Vagina (tissue), 2 donors: ENCODE results near the gene XPNPEP1. TPM values are rescaled to one million over a fixed set of nuclear protein-coding genes. Genes with fewer than 3 reads are reported as not detected.

ENCODE experiments used
- DNase-seq, 2 donors: peaks; one replicate each; pipeline ENCODE4 v3.0.0-alpha.2; 2017; ENCODE audit errors: extremely low spot score in 2 of 2
- H3K27ac ChIP-seq: fragments of 200-600 bp; sonication (generic); one replicate; pipeline ENCODE4 v1.5.1; 2019
- H3K27me3 ChIP-seq: fragments of 200-600 bp; sonication (generic); one replicate; pipeline ENCODE4 v1.5.1; 2019
- H3K36me3 ChIP-seq, 2 donors: fragments of 200-600 bp; sonication (generic); one replicate each; pipeline ENCODE4 v1.5.1; 2017 to 2019
- H3K4me1 ChIP-seq: fragments of 200-600 bp; sonication (generic); one replicate; pipeline ENCODE4 v1.5.1; 2019
- H3K4me3 ChIP-seq, 2 donors: fragments of 200-600 bp; sonication (generic); 1 replicate in 1 of 2; 2 replicates in 1 of 2; pipeline ENCODE4 v1.5.1; 2016 to 2019
- H3K9me3 ChIP-seq: fragments of 200-600 bp; sonication (generic); one replicate; pipeline ENCODE4 v1.5.1; 2019
- CTCF ChIP-seq, 3 experiments: fragments of 450-650 bp in 2 of 3; fragments of 200-600 bp in 1 of 3; sonication (generic) in 1 of 3; IDR thresholded peaks; one replicate each; pipeline ENCODE4 v1.5.1; 2017 to 2019; ENCODE audit warnings: antibody characterized with exemption in 3 of 3, mild to moderate bottlenecking in 2 of 3, moderate library complexity in 2 of 3
- POLR2A ChIP-seq, 2 donors: fragments of 450-650 bp; IDR thresholded peaks; one replicate each; pipeline ENCODE4 v1.6.1; 2017; ENCODE audit warnings: antibody characterized with exemption in 2 of 2, mild to moderate bottlenecking in 2 of 2, moderate library complexity in 2 of 2
- POLR2AphosphoS5 ChIP-seq, 2 donors: sonication (generic); formaldehyde crosslinking; IDR thresholded peaks; one replicate each; pipeline ENCODE4 v1.9.0; 2017; ENCODE audit warnings: antibody characterized with exemption in 2 of 2, mild to moderate bottlenecking in 2 of 2, low read depth in 1 of 2; ENCODE audit not compliant: insufficient read depth in 1 of 2
- intact Hi-C: fragments of 100-400 bp; cut with DNase I; formaldehyde crosslinking; loops from one replicate; pipeline ENCODE4 v1.15.1; 2023
- total RNA-seq: library from RNA; depleted of rRNA; stranded (reverse); fragments of >200 nt; gene quantifications from one replicate; pipeline ENCODE4 v1.2.3, GENCODE V29; 2016

XPNPEP1 gene
- total RNA-seq, 1 donor from 2014 or later, result 90.4 TPM

DNA sequence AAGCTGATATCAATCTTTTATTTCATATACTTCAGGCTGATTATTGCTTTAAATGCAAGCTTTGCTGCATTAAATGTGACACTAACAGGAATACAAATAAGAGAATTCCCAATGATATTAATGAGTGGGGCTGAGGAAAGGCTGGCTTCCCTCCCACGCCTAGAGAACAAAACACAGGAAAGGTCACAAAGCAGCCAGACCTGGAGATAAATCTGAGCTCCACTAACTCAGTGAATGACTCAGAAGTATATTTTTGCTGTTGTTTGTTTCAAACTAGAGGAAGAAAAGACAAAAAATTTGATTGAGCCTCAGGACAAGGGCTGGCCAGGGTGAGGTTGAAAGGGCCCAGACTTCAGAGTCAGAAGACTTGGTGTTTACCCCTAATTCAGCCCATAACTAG lies 88.1 kb downstream of the XPNPEP1 start:
- Histone ChIP-seq H3K4me1 (no peaks in the 10 kb centered on the region), H3K27ac (no peak overlapping the region), H3K9me3 (no peaks in the 10 kb centered on the region), H3K4me3 (no peak overlapping the region), H3K27me3 (no peaks in the 10 kb centered on the region), H3K36me3 (no peaks in the 10 kb centered on the region)
- TF ChIP-seq CTCF (IDR thresholded peaks at IDR 0.05) (no peak), POLR2A (IDR thresholded peaks at IDR 0.05) (no peak), POLR2AphosphoS5 (IDR thresholded peaks at IDR 0.05; ENCODE audit: insufficient read depth in 1 of 2, low read depth in 1 of 2) (no peak)
- intact Hi-C loops, result no loop called here
- no peak for DNase-seq

- no peak for DNase-seq
- no peaks in the 10 kb centered on the region for H3K27me3 ChIP-seq
Measured at GRCh38 chr10:109831846-109832245, 91.5 kb downstream of the XPNPEP1 start.

DNA sequence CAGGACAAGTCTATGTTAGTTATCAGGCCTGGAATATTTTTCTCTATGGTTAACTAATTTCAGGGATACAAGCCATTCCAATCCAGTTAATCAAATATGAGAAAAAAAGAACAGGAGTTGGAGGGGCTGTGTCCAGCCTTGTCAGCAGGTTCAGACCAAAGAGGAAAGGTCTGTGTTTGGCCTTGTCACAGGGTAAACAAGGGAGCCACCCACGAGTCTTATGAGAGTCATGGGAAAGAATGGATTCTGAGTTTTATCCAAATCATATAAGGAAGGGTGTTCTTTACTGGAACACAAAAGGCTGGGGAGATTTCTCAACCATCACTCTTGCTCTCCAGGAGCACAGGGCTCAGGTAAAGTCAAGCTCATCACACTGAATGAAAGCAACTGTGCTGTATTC lies 99.1 kb downstream of the XPNPEP1 start:
- Histone ChIP-seq H3K27me3 (no peaks in the 10 kb centered on the region), H3K4me3 (no peak overlapping the region), H3K27ac (no peak overlapping the region), H3K36me3 (no peaks in the 10 kb centered on the region), H3K4me1 (no peaks in the 10 kb centered on the region), H3K9me3 (no peaks in the 10 kb centered on the region)
- no peak for TF ChIP-seq CTCF (IDR thresholded peaks at IDR 0.05)
- TF ChIP-seq POLR2A (IDR thresholded peaks at IDR 0.05), result no peak
- TF ChIP-seq POLR2AphosphoS5 (IDR thresholded peaks at IDR 0.05; ENCODE audit: insufficient read depth in 1 of 2, low read depth in 1 of 2), result no peak
- intact Hi-C loops, result no loop called here
- no peak for DNase-seq

More at GRCh38 chr10:109831846-109832245, 91.5 kb downstream of the XPNPEP1 start:
- no peak overlapping the region for H3K27ac ChIP-seq
- TF ChIP-seq POLR2AphosphoS5 (IDR thresholded peaks at IDR 0.05; ENCODE audit: insufficient read depth in 1 of 2, low read depth in 1 of 2) (no peak), POLR2A (IDR thresholded peaks at IDR 0.05) (no peak), CTCF (IDR thresholded peaks at IDR 0.05) (no peak)
- H3K4me1 ChIP-seq, result no peaks in the 10 kb centered on the region
- H3K9me3 ChIP-seq, result no peaks in the 10 kb centered on the region
- intact Hi-C loops, result no loop called here
- no peaks in the 10 kb centered on the region for H3K36me3 ChIP-seq
- no peak overlapping the region for H3K4me3 ChIP-seq

- no peaks in the 10 kb centered on the region for H3K9me3 ChIP-seq
- H3K4me1 ChIP-seq, result no peaks in the 10 kb centered on the region
- TF ChIP-seq POLR2AphosphoS5 (IDR thresholded peaks at IDR 0.05; ENCODE audit: insufficient read depth in 1 of 2, low read depth in 1 of 2), result no peak
- no peak for TF ChIP-seq CTCF (IDR thresholded peaks at IDR 0.05)
- TF ChIP-seq POLR2A (IDR thresholded peaks at IDR 0.05), result no peak
- no peak overlapping the region for H3K4me3 ChIP-seq
- H3K27me3 ChIP-seq, result no peaks in the 10 kb centered on the region
- intact Hi-C loops, result no loop called here
- H3K27ac ChIP-seq, result no peak overlapping the region
- no peaks in the 10 kb centered on the region for H3K36me3 ChIP-seq
- no peak for DNase-seq
Measured at GRCh38 chr10:109823196-109823595, 100.1 kb downstream of the XPNPEP1 start.

- Histone ChIP-seq H3K9me3 (no peaks in the 10 kb centered on the region), H3K27me3 (no peaks in the 10 kb centered on the region), H3K36me3 (no peaks in the 10 kb centered on the region), H3K4me1 (no peaks in the 10 kb centered on the region), H3K4me3 (no peak overlapping the region), H3K27ac (no peak overlapping the region)
- DNase-seq, result no peak
- no peak for TF ChIP-seq POLR2AphosphoS5 (IDR thresholded peaks at IDR 0.05; ENCODE audit: insufficient read depth in 1 of 2, low read depth in 1 of 2)
- TF ChIP-seq POLR2A (IDR thresholded peaks at IDR 0.05), result no peak
- no peak for TF ChIP-seq CTCF (IDR thresholded peaks at IDR 0.05)
- intact Hi-C loops, result no loop called here
Measured at GRCh38 chr10:109821672-109822071, 101.6 kb downstream of the XPNPEP1 start.
